HG02840 (cell line): ENCODE results near the gene INHBA.

Source experiments
- ATAC-seq: cut with Tn5 transposase; IDR thresholded peaks from one replicate; pipeline ENCODE4 v1.9.1; 2021; ENCODE audit warnings: mild to moderate bottlenecking, moderate library complexity, moderate number of reproducible peaks; ENCODE audit not compliant: unreplicated experiment, low FRiP score

The INHBA gene

GRCh38 chr7:41715000-41715399, 12.1 kb upstream of the INHBA start:
- no peak for ATAC-seq

GRCh38 chr7:41711283-41712064, 8.6 kb upstream of the INHBA start:
- no peak for ATAC-seq

- no peak for ATAC-seq
These were observed 7.9 kb upstream of the INHBA start for GRCh38 chr7:41710838-41711237.

DNA sequence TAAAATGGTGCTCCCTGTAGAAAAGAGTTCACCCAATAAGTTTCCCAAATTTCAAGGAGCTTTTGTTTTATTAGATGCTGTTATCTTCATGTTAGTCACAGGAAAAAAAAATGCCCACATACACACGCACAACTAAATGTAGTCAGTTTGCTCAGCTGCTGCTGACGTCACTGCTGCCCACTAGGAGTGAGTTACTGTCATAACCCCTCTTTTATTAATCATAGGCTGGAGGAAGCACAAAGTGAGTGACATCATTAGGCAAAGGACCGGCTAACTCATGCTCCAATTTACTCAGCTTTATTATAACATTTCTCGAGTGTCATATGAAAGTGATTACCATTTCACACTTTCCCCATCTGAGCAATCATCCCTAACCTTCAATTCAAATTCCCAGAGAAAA, 6.7 kb upstream of the INHBA start:
- ATAC-seq = no peak

DNA sequence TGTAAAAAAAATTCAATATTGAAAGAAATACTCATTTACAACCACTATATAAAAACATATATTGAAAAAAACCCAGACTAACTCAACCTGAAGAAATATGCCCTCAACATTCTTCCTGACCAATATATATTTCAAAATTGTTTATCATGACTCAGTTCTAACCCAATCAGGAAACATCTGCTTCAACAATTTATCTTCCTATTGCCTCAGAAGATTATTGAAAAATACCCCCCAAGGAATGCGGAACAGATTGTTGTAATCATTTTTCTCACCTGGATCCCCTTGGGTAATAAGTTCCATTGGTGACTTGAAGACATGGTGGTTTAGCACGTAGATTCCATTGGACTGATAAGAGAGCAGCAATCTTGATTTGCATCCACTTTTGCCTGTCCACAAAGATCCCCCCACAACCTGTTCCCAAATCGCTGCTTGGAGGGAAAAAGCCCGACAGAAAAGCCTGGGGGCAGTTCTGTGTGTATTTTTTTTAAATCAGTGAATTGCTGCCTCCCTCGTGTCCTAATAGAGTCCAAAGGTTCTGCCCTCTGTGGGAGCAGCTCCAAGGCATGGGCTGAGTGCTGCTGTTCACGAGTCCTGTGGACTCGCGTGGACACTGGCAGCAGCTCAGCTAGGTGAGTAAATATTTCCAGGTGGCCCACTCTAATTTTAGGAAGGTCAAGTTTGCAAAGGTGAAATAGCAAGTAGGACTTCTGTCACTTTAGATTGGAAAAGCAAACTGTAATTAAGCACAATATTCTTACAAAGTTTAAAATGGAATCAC, 5.9 kb upstream of the INHBA start:
- no peak for ATAC-seq

DNA sequence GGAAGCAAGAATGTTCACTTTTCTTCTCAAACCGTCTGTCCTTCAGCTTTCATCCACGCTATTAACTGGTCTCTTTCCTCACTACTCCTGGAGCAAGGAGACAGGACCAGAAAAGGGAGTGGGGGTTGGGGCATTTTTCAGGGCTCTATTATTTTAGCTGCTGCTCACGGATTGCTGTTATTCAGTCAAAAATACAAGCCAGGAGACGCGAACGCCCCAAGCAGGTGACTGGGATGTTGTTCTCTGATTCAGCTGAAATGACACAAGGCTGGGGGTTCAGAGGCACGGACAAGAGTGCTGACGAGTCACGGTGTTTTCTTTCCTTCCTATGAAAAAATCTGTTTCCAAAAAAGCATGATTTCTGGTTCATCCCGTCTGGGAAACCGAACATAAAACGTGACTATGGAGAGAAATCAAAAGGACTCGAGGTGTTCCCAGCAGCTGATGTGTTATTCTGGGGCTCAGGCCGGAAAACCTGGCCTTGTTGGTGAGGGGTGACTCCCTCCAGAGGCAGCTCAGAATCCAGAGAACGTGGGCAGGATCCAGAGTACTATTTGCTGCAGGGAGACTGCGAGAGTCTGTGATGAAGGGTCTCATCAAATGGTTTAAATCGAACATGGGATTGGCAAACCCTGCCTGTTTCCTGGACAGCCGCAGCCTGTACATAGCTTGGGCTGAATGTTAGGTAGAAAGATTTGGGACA, 3.5 kb upstream of the INHBA start:
- no peak for ATAC-seq

DNA sequence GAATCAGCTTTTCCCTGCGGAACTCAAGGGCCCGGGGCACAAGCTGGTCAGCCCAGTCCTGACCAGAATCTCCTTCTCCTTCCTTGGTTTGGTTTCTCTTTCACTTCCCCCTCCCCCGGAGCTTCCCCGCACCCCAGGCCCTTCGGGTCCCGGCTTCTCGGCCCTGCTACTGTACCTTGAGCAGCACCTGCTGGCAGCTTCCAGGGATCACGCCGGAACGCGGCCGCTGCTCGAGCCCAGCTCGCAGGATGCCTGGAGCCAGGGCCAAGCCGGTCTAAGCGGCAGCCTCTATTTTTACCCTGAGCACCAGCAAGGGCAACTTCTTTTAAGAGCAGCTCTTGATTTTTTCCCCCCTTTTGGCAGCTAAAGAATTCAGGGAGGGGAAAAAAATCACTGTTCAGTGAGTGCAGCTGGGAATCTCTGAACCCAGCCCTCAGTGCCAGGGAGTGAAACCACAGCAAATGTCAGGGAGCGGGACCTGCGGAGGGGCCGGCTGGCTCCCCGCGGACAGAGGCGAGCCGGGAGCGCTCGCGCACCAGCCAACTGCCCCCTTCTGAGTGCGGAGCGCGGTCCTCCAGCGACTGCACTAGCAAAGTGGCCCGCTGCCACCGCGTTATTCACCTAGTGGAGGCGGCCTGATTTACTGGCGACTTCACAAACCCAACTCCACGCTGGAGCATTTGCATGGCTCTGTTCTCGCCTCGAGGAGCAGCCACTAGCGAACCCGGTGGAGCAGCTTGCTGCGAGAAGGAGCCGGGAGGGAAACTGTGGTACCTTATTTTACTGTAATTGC, 2.4 kb upstream of the INHBA start:
- peak; percentile 95 for ATAC-seq

DNA sequence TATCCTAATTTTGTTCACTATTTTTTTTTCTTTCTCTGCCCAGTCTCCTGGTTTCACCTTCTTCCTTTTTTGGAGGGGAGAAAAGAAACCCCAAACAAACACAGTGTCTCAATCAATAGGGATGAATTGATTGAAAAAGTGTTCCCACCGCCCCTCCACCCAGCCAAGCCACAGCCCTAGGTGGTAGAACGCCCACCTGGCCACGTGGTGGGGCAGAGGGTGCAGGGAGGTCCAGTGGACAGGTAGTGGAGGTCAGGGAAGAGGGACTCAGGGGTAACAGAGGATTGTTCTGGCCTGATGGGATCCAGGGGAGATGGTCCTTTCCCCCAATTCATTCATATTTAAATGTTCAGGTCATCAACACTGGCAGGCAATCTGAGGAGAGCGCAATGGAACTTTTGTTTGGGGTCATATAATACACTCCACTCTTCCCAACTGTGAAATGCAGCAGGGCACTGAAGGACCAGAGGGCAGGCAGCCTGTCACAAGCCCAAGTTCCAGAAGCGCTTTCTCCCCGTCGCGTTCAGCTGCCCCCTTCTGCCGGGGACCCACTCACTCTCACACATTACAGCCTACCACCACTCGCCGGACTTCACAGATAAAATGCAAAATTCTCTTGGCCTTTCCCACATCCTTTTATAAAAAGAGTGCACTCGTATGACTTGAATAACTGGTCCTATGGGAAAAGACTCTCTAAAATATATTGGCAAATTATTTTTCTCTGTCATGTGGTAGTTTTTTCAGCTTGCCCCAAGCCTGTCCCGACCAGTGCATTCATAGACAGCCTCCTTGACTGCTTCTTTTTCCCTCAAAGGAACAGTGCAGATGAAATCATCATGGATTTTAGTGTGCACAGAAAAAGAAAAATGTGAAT, 1.6 kb downstream of the INHBA start:
- ATAC-seq = no peak

DNA sequence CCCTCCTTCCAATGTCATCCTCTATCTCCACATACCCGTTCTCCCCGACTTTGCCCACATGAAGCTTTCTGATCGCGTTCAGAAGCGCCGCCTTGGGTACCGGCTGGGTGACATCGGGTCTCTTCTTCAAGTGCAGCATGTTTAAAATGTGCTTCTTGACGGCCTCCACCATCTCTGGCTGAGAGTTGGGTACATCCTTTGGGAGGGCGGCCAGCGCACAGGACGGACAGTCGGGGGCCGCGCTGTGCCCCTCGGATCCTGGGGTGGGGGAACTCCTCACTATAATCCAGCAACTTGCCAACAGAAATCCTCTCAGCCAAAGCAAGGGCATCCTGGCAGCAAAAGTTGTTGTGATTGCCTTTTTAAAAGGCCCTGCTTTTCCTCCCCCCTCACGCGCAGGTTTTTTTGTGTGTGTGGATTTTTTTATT, 2.8 kb downstream of the INHBA start:
- ATAC-seq = no peak

GRCh38 chr7:41699516-41699915, 3.4 kb downstream of the INHBA start:
- ATAC-seq = no peak

GRCh38 chr7:41698726-41699125, 4.2 kb downstream of the INHBA start:
- no peak for ATAC-seq

- ATAC-seq = no peak
These were observed 4.8 kb downstream of the INHBA start for GRCh38 chr7:41698114-41698513.

GRCh38 chr7:41696323-41696916, 6.5 kb downstream of the INHBA start:
- ATAC-seq = no peak

DNA sequence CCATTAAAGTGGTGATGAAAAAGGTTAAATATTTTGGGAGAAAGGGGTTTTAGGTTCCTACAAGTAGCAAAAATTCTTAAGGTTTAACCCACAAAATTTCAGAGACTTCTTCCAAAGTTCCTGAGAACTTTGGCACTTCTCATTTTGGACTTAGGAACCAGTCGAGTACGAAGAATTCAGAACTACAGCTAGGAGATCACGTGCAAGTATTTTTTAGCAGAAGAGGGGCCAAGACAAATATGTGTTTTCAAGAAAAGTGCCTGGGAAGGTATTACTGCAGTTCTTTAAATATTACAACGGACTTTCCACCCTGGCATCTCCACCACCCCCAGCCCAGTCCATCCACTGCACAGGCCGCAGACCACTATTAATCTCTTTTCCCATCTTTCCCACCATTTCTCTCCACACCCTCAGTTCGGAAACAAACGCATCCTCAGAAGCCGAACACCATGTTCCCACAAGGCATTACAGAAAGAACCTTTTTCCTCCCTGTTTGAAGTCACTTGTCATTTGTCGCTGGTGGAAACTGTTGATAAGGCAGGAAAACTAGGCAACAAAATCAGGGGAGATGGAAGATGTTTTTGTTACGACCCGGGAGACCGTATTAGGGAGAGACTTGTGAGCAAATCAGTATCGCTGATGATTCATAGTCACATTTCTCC, 7.1 kb downstream of the INHBA start:
- no peak for ATAC-seq

GRCh38 chr7:41694495-41694894, 8.4 kb downstream of the INHBA start:
- no peak for ATAC-seq

- ATAC-seq = no peak
These were observed 9.5 kb downstream of the INHBA start for GRCh38 chr7:41693150-41693997.

- no peak for ATAC-seq
These were observed 10.6 kb downstream of the INHBA start for GRCh38 chr7:41692251-41692650.
